SU-DHL-6 (cell line): Measurements from ENCODE around the gene ZNF672.

ENCODE experiments used
- H2AFZ ChIP-seq: fragments of 200-600 bp; sonication (generic); 2 replicates; pipeline ENCODE4 v1.6.1; 2014; ENCODE audit warnings: low read depth, mild to moderate bottlenecking, moderate library complexity, mixed read lengths, antibody characterized with exemption, low read length; ENCODE audit not compliant: severe bottlenecking
- H3F3A ChIP-seq: fragments of 200-600 bp; shearing (Covaris generic); 2 replicates; pipeline ENCODE4 v1.6.0; 2016; ENCODE audit warnings: antibody characterized with exemption, mild to moderate bottlenecking; ENCODE audit not compliant: insufficient read depth
- H3K27ac ChIP-seq: fragments of 200-600 bp; sonication (generic); 2 replicates; pipeline ENCODE4 v1.5.1; 2016; ENCODE audit warnings: low read depth, mild to moderate bottlenecking, low read length, moderate library complexity, mixed read lengths
- H3K27me3 ChIP-seq: fragments of 200-600 bp; sonication (generic), shearing (Covaris generic); 2 replicates; pipeline ENCODE4 v1.6.0; 2014; ENCODE audit warnings: mild to moderate bottlenecking, low read length
- H3K36me3 ChIP-seq: fragments of 200-600 bp; sonication (generic); 2 replicates; pipeline ENCODE4 v1.6.1; 2014; ENCODE audit warnings: mild to moderate bottlenecking, low read length, mixed read lengths
- H3K4me2 ChIP-seq: fragments of 300-600, 200-600 bp; shearing (Covaris generic), sonication (generic); 2 replicates; pipeline ENCODE4 v1.6.0; 2014; ENCODE audit warnings: low read length, low read depth, mild to moderate bottlenecking; ENCODE audit not compliant: poor library complexity, severe bottlenecking
- H3K4me3 ChIP-seq: fragments of 200-600 bp; sonication (generic); 2 replicates; pipeline ENCODE4 v1.5.1; 2014; ENCODE audit warnings: antibody characterized with exemption, low read length, mild to moderate bottlenecking, mixed read lengths; ENCODE audit not compliant: insufficient read depth, poor library complexity, severe bottlenecking
- H3K79me2 ChIP-seq: fragments of 200-600 bp; sonication (generic); 2 replicates; pipeline ENCODE4 v1.6.1; 2014; ENCODE audit warnings: mild to moderate bottlenecking, low read length, moderate library complexity; ENCODE audit not compliant: insufficient read depth
- H3K9ac ChIP-seq: fragments of 200-600 bp; sonication (generic); 2 replicates; pipeline ENCODE4 v1.7.0; 2014; ENCODE audit warnings: mild to moderate bottlenecking, low read length
- H3K9me2 ChIP-seq: fragments of 200-600 bp; sonication (generic); replicated peaks from 2 replicates; pipeline ENCODE4 v1.6.1; 2014; ENCODE audit warnings: low read length; ENCODE audit not compliant: insufficient read depth
- H3K9me3 ChIP-seq: fragments of 200-600 bp; sonication (generic); 2 replicates; pipeline ENCODE4 v1.6.1; 2014; ENCODE audit warnings: low read length, mixed read lengths; ENCODE audit not compliant: insufficient read depth
- H4K20me1 ChIP-seq: fragments of 200-600 bp; sonication (generic); 2 replicates; pipeline ENCODE4 v1.6.1; 2014; ENCODE audit warnings: low read depth, mild to moderate bottlenecking, antibody characterized with exemption, low read length, moderate library complexity, mixed read lengths
- EZH2phosphoT487 ChIP-seq: fragments of 200-600 bp; sonication (generic), shearing (Covaris generic); conservative IDR thresholded peaks from 2 replicates; pipeline ENCODE4 v1.6.1; 2018; ENCODE audit warnings: mild to moderate bottlenecking, antibody characterized with exemption, low read length, moderate library complexity, mixed read lengths
- TF ChIP-seq, protein P1 (sequence below): fragments of 200-600 bp; sonication (generic); IDR thresholded peaks from one replicate; pipeline ENCODE4 v1.5.1; 2017; ENCODE audit warnings: antibody characterized with exemption, mild to moderate bottlenecking, low read length, moderate library complexity; ENCODE audit not compliant: insufficient read depth, poor library complexity, severe bottlenecking

ZNF672 gene

DNA sequence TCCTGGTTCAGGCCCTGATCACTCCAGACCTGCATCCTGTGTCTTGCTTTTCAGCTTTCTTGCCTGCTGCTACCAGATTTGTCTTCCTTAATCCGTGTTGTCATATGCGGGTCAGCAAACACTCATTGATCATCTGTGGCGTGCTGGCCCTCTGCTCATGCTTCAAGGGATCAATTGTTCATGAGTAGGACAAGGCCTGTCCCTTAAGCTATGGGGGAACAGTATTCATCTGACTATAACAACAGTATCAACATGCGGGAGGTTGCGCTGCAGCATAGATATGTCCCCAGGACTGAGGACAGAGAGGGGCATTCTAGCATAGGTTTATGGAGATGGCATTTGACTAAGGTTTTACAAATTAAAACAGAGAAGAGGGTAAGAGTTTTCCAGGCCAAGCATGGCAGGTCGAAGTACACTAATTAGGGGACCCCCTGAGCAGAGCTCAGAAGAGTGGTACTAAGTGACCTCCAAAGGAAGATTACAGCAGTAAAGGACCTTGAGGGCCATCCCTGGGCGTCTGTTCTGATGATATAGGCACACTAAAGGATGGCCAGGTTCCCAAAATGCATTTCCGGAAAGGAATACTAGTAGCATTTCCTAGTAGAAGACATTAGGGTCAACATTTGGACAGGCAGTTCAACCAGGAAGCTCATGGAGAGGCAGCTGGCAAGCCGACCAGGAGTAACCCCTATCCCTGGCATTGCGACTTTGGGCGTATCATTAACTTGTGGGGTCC, 811 bp upstream of the ZNF672 start:
- TF ChIP-seq, protein P1, sequence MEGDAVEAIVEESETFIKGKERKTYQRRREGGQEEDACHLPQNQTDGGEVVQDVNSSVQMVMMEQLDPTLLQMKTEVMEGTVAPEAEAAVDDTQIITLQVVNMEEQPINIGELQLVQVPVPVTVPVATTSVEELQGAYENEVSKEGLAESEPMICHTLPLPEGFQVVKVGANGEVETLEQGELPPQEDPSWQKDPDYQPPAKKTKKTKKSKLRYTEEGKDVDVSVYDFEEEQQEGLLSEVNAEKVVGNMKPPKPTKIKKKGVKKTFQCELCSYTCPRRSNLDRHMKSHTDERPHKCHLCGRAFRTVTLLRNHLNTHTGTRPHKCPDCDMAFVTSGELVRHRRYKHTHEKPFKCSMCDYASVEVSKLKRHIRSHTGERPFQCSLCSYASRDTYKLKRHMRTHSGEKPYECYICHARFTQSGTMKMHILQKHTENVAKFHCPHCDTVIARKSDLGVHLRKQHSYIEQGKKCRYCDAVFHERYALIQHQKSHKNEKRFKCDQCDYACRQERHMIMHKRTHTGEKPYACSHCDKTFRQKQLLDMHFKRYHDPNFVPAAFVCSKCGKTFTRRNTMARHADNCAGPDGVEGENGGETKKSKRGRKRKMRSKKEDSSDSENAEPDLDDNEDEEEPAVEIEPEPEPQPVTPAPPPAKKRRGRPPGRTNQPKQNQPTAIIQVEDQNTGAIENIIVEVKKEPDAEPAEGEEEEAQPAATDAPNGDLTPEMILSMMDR: no peak
- no peak for TF ChIP-seq EZH2phosphoT487
- peak overlapping the region; percentile 42 for H2AFZ ChIP-seq
- peak overlapping the region; percentile 34 for H3K27ac ChIP-seq

DNA sequence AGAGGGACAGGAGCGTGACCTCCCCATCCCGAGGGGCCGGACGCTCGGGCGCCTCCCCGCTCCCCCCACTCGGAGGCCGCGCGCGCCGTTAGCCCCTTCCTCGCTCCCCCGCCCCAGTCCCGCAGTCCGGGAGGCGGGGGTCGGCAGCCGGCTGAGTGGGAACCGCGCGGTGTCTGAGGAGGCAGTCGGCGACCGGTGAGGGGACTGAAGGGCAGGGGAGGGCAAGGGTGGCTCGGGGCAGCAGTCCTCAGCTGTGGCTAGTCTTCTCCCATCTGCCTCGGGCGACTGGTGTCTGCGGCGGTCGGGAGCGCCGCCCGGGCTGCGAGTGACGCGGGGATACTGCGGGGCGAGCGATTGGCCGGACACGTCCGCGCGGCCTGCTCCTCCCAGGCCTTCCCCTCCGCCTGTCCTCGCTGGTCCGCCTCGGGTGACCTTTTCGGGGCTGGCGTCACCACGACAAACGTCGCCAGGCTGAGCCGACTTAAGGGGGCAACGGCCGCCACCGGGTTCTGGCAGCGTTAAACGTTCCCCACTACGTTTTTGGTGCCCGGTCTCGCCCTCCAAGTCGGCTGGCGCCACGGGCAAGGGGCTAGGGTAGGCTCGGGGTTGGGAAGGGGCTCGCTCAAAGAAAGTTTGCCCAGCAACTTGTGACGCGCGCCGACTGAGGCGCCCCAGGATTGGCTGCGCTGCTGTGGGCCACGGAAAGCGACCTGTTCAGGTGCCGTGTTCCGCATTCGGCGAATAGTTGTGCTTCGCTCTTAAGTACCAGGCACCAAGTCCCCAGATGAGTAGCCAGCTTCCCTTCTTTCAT, 538 bp downstream of the ZNF672 start:
- Histone ChIP-seq H3K4me2 (peak overlapping the region; percentile 77), H3K4me3 (peak overlapping the region; percentile 65), H3K27ac (peak overlapping the region; percentile 87), H2AFZ (peak overlapping the region; percentile 35), H3F3A (no peaks in the 10 kb centered on the region), H3K9me3 (no peaks in the 10 kb centered on the region), H3K9ac (peak overlapping the region; percentile 97), H3K79me2 (peaks cover 38% of the 10 kb centered on the region), H3K27me3 (no peaks in the 10 kb centered on the region), H4K20me1 (no peaks in the 10 kb centered on the region), H3K36me3 (no peaks in the 10 kb centered on the region), H3K9me2 (no peaks in the 10 kb centered on the region)
- TF ChIP-seq, protein P1: no peak
- no peak for TF ChIP-seq EZH2phosphoT487

More for the DNA sequence above, 811 bp upstream of the ZNF672 start:
- H3K9me2 ChIP-seq: no peaks in the 10 kb centered on the region
- peak overlapping the region; percentile 97 for H3K9ac ChIP-seq
- H3K79me2 ChIP-seq: peaks cover 29% of the 10 kb centered on the region
- no peaks in the 10 kb centered on the region for H3K27me3 ChIP-seq
- peak overlapping the region; percentile 77 for H3K4me2 ChIP-seq
- peak overlapping the region; percentile 65 for H3K4me3 ChIP-seq
- no peaks in the 10 kb centered on the region for H3F3A ChIP-seq
- no peaks in the 10 kb centered on the region for H3K36me3 ChIP-seq
- no peaks in the 10 kb centered on the region for H4K20me1 ChIP-seq
- H3K9me3 ChIP-seq: no peaks in the 10 kb centered on the region

DNA sequence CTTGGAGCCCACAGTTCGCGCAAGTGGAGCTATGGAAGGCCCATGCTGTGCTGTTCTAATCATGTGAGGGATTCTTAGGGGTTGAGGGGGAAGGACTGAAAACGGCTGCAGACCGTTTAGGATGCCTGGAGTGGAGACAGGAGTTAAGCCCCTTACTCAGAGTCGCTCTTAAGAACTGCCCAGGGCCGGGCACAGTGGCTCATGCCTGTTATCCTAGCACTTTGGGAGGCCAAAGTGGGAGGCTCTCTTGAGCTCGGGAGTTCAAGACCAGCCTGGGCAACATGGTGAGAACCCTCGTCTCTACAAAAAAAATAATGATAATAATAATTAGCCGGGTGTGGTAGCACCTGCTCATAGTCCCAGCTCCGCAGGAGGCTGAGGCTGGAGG, 1.1 kb downstream of the ZNF672 start:
- Histone ChIP-seq H3K27ac (peak overlapping the region; percentile 87), H4K20me1 (no peaks in the 10 kb centered on the region), H3K79me2 (peaks cover 38% of the 10 kb centered on the region), H3K9ac (peak overlapping the region; percentile 97), H3K9me3 (no peaks in the 10 kb centered on the region), H3K27me3 (no peaks in the 10 kb centered on the region), H3K36me3 (no peaks in the 10 kb centered on the region), H3K4me2 (peak overlapping the region; percentile 77), H3K9me2 (no peaks in the 10 kb centered on the region), H3F3A (no peaks in the 10 kb centered on the region), H2AFZ (peak overlapping the region; percentile 35), H3K4me3 (peak overlapping the region; percentile 65)
- no peak for TF ChIP-seq EZH2phosphoT487
- TF ChIP-seq, protein P1: no peak
